Cardiac muscle cell (in vitro differentiated cells and primary cell): ENCODE results near the gene HRK. TPM values are rescaled to one million over a fixed set of nuclear protein-coding genes. Genes with fewer than 3 reads are reported as not detected.
A peak's percentile ranks its signal among the peaks of the same experiment; 100 is the strongest.

Experiments used
- DNase-seq, 2 donors: peaks; one replicate each; pipeline versions ENCODE4 v3.0.0 to v3.0.0-alpha.2; 2010 to 2017; ENCODE audit warnings: low read depth in 1 of 2, low spot score in 1 of 2
- H3K27ac ChIP-seq: fragments of 200-600 bp; sonication (generic); 2 replicates; pipeline ENCODE4 v1.5.1; 2016
- H3K27me3 ChIP-seq: fragments of 200-600 bp; sonication (generic); 2 replicates; pipeline ENCODE4 v1.6.0; 2016; ENCODE audit warnings: control low read depth
- H3K36me3 ChIP-seq: fragments of 200-600 bp; sonication (generic); 2 replicates; pipeline ENCODE4 v1.5.1; 2016; ENCODE audit warnings: control low read depth
- H3K4me1 ChIP-seq: fragments of 200-600 bp; sonication (generic); 2 replicates; pipeline ENCODE4 v1.8.1; 2017; ENCODE audit warnings: low read depth, mild to moderate bottlenecking, mixed run types
- H3K4me3 ChIP-seq: fragments of 200-600 bp; sonication (generic); 2 replicates; pipeline ENCODE4 v1.5.1; 2016; ENCODE audit warnings: mild to moderate bottlenecking
- H3K9me3 ChIP-seq: fragments of 200-600 bp; sonication (generic); 2 replicates; pipeline ENCODE4 v1.5.1; 2017; ENCODE audit warnings: low read depth, mild to moderate bottlenecking, control low read depth
- CTCF ChIP-seq: IDR thresholded peaks from 2 replicates; pipeline ENCODE4 v1.5.1; 2012; ENCODE audit warnings: low read depth, mild to moderate bottlenecking, low read length
- polyA plus RNA-seq: library from polyadenylated mRNA; unstranded; fragments of >200 nt; fragmentation: Nextera tagmentation; extraction: Ambion mirVana; gene quantifications from 2 replicates; pipeline ENCODE4 v1.2.1, GENCODE V29; 2016
- total RNA-seq: library from RNA; depleted of rRNA; stranded (reverse); fragments of >200 nt; gene quantifications from 2 replicates; pipeline ENCODE4 v1.2.3, GENCODE V29; 2016

HRK gene
- total and polyA plus RNA-seq, 2 experiments from 2014 or later = 0.06 TPM; not detected in 1

GRCh38 chr12:116918464-116918863, 37.2 kb upstream of the HRK start:
- Histone ChIP-seq H3K27ac (no peak overlapping the region), H3K4me3 (no peak overlapping the region), H3K4me1 (peaks cover 9% of the 10 kb centered on the region), H3K9me3 (no peaks in the 10 kb centered on the region), H3K36me3 (no peaks in the 10 kb centered on the region), H3K27me3 (no peaks in the 10 kb centered on the region)
- no peak for TF ChIP-seq CTCF
- DNase-seq = no peak

- no peaks in the 10 kb centered on the region for H3K27me3 ChIP-seq
- H3K36me3 ChIP-seq = no peaks in the 10 kb centered on the region
- peaks cover 9% of the 10 kb centered on the region for H3K4me1 ChIP-seq
- H3K27ac ChIP-seq = peak overlapping the region; percentile 41
- no peaks in the 10 kb centered on the region for H3K9me3 ChIP-seq
- DNase-seq = peak; percentile 60 to 71
- no peak overlapping the region for H3K4me3 ChIP-seq
- TF ChIP-seq CTCF = peak; percentile 23
Measured at GRCh38 chr12:116916714-116917114, 35.5 kb upstream of the HRK start.

DNA sequence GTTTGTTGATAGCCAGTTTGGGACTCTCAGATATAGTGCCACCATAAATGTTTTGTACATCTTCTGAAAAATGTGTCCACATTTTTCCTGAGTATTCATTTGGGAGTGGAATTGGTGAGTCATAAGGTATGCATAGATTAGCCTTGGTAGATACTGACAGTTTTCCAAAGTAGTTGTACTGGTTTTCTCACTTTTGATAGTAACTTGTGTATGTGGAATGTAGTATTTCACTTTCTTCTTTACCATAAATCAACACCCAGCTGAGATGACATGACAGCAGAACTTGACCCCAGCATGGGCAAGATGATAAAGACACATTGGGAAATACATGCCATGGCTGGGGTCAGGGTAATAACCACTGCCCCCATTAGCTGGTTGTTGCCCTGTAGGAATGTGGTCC, 34.9 kb upstream of the HRK start:
- Histone ChIP-seq H3K36me3 (no peaks in the 10 kb centered on the region), H3K27ac (no peak overlapping the region), H3K4me3 (no peak overlapping the region), H3K27me3 (no peaks in the 10 kb centered on the region), H3K9me3 (no peaks in the 10 kb centered on the region), H3K4me1 (peaks cover 9% of the 10 kb centered on the region)
- DNase-seq = peak in 1 of 2 donors; percentile 32
- TF ChIP-seq CTCF = no peak

DNA sequence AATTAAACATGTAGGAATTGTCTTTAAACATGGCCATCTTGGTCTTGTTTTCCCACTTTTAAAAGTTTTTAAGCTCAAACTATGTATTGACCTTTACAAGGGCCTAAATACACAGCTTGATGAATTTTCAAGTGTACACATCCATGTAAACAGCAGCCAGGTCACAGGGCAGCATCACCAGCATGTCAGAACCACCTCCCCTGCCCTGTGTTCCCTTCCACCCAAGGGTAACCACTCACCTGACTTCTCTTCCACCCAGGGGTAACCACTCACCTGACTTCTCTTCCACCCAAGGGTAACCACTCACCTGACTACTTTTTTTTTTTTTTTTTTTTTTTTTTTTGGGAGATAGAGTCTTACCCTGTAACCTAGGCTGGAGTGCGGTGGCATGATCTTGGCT, 34.1 kb upstream of the HRK start:
- H3K9me3 ChIP-seq = no peaks in the 10 kb centered on the region
- no peak for TF ChIP-seq CTCF
- no peak overlapping the region for H3K4me3 ChIP-seq

GRCh38 chr12:116910645-116911451, 29.6 kb upstream of the HRK start, which contains the start of gene FBXW8:
Gene FBXW8, plus strand, starts transcription at chr12:116910950. Its CDS starts 88 bp downstream, at chr12:116911038.
- peaks cover under 1% of the 10 kb centered on the region for H3K4me1 ChIP-seq
- TF ChIP-seq CTCF = no peak
- no peaks in the 10 kb centered on the region for H3K27me3 ChIP-seq
- DNase-seq = peak; percentile 85 to 87
- H3K4me3 ChIP-seq = peak within 1 kb of the TSS; percentile 61
- H3K9me3 ChIP-seq = no peaks in the 10 kb centered on the region
- H3K36me3 ChIP-seq = no peaks in the 10 kb centered on the region
- peak within 1 kb of the TSS; percentile 83 for H3K27ac ChIP-seq

More for the DNA sequence above, 34.1 kb upstream of the HRK start:
- H3K27me3 ChIP-seq = no peaks in the 10 kb centered on the region
- no peaks in the 10 kb centered on the region for H3K36me3 ChIP-seq
- H3K4me1 ChIP-seq = peaks cover 9% of the 10 kb centered on the region
- H3K27ac ChIP-seq = no peak overlapping the region
- DNase-seq = no peak
